ENCODE data around the gene MARVELD3. TPM values are rescaled to one million over a fixed set of nuclear protein-coding genes. Genes with fewer than 3 reads are reported as not detected.
A peak's percentile ranks its signal among the peaks of the same experiment; 100 is the strongest.

The MARVELD3 gene
- total RNA-seq, 1 experiment from 2014 or later, result 51.7 TPM

DNA sequence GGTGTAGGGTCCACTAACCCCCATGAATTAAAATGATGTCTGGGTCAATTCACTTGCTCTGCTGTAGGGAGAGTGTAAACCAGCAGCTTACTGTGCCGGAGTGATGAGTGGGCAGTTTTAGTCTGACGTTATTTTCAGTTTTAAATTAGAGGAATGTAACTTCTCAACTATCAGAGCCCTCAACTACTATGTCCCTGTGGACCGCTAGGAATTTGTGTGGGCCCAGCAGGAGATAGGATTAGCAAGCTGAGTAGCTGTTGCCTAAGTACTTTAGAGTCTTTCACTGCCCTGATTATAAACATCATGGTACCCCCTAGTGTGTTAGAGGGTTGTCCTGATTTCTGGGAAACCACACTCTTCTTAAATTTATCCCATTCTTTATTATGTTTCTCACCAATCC is 11.4 kb downstream of the MARVELD3 start:
- Histone ChIP-seq H3K27me3 (replicated peaks; ENCODE audit: control insufficient read depth, insufficient read depth, low read length) (no peaks in the 10 kb centered on the region), H3K4me1 (no peaks in the 10 kb centered on the region), H3K36me3 (ENCODE audit: control insufficient read depth, insufficient read depth, low read length) (no peaks in the 10 kb centered on the region; the same call in none of the 2 replicates), H3K4me3 (ENCODE audit: low read depth, low read length) (no peak overlapping the region), H3K9me3 (no peaks in the 10 kb centered on the region)
- Mint-ChIP-seq H3K27ac (ENCODE audit: unreplicated experiment) (no peak overlapping the region), H3K4me1 (ENCODE audit: low read depth, unreplicated experiment) (no peaks in the 10 kb centered on the region), H3K4me3 (ENCODE audit: unreplicated experiment) (no peak overlapping the region), H3K9me3 (ENCODE audit: unreplicated experiment) (no peaks in the 10 kb centered on the region), H3K36me3 (ENCODE audit: insufficient read depth, unreplicated experiment) (peaks cover 48% of the 10 kb centered on the region), H3K27me3 (ENCODE audit: insufficient read depth, unreplicated experiment) (no peaks in the 10 kb centered on the region)
- no peak for DNase-seq
- intact Hi-C loops (cut with micrococcal nuclease; ENCODE audit: unreplicated experiment), result no loop called here
- ChIA-PET CTCF (interaction anchor here (0.5 kb wide), 1 partner anchor 1184 kb away, joined by 5 read pairs; no protein-coding TSS in a partner anchor), POLR2A (no interaction called here)
- BruUV-seq (replicated peaks), result no TSS peak
- TF ChIP-seq, protein P1, sequence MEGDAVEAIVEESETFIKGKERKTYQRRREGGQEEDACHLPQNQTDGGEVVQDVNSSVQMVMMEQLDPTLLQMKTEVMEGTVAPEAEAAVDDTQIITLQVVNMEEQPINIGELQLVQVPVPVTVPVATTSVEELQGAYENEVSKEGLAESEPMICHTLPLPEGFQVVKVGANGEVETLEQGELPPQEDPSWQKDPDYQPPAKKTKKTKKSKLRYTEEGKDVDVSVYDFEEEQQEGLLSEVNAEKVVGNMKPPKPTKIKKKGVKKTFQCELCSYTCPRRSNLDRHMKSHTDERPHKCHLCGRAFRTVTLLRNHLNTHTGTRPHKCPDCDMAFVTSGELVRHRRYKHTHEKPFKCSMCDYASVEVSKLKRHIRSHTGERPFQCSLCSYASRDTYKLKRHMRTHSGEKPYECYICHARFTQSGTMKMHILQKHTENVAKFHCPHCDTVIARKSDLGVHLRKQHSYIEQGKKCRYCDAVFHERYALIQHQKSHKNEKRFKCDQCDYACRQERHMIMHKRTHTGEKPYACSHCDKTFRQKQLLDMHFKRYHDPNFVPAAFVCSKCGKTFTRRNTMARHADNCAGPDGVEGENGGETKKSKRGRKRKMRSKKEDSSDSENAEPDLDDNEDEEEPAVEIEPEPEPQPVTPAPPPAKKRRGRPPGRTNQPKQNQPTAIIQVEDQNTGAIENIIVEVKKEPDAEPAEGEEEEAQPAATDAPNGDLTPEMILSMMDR (IDR thresholded peaks at IDR 0.05; ENCODE audit: insufficient read depth in 1 of 2, low read depth in 1 of 2, low read length in 1 of 2, severe bottlenecking in 1 of 2, unreplicated experiment in 1 of 2), result no peak

DNA sequence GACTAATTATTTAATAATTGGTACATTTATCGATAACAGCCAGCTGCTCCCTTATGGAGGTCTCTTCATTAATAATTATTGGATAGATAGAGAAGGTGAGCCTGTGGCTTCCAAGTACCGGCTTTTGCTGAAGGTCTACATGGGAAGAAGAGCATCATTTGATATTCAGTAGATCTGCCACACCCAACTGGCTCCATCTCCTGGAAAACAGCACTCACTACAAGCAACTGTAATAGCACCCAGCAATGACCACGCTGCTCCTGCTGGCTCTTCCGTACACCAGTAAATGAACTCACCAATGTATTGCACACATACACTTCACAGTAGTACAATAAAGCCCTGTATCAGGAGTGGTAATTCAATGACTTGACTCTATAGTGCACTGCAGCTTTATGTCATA is 19.5 kb downstream of the MARVELD3 start:
- H3K9me3 Mint-ChIP-seq (ENCODE audit: unreplicated experiment), result no peaks in the 10 kb centered on the region
- intact Hi-C loops (cut with micrococcal nuclease; ENCODE audit: unreplicated experiment), result loop anchor here (1.0 to 10.0 kb wide), 5 partner anchors 19 to 319 kb away; partner anchors contain the start of gene MARVELD3
- Histone ChIP-seq H3K27me3 (replicated peaks; ENCODE audit: control insufficient read depth, insufficient read depth, low read length) (no peaks in the 10 kb centered on the region), H3K9me3 (no peaks in the 10 kb centered on the region), H3K4me1 (no peaks in the 10 kb centered on the region), H3K4me3 (ENCODE audit: low read depth, low read length) (no peak overlapping the region), H3K36me3 (ENCODE audit: control insufficient read depth, insufficient read depth, low read length) (peaks cover 3% of the 10 kb centered on the region; the same call in 1 of the 2 replicates)
- TF ChIP-seq, protein P1 (IDR thresholded peaks at IDR 0.05; ENCODE audit: insufficient read depth in 1 of 2, low read depth in 1 of 2, low read length in 1 of 2, severe bottlenecking in 1 of 2, unreplicated experiment in 1 of 2), result peak; percentile 74 to 75
- peak in 1 of 2 experiments; percentile 57 for DNase-seq
- CTCF ChIA-PET, result no interaction called here
- no peaks in the 10 kb centered on the region for H3K4me1 Mint-ChIP-seq (ENCODE audit: low read depth, unreplicated experiment)
- H3K27me3 Mint-ChIP-seq (ENCODE audit: insufficient read depth, unreplicated experiment), result no peaks in the 10 kb centered on the region
- BruUV-seq (replicated peaks), result no TSS peak
- H3K4me3 Mint-ChIP-seq (ENCODE audit: unreplicated experiment), result no peak overlapping the region
- H3K27ac Mint-ChIP-seq (ENCODE audit: unreplicated experiment), result no peak overlapping the region
- POLR2A ChIA-PET, result no interaction called here
- peaks cover 41% of the 10 kb centered on the region for H3K36me3 Mint-ChIP-seq (ENCODE audit: insufficient read depth, unreplicated experiment)

DNA sequence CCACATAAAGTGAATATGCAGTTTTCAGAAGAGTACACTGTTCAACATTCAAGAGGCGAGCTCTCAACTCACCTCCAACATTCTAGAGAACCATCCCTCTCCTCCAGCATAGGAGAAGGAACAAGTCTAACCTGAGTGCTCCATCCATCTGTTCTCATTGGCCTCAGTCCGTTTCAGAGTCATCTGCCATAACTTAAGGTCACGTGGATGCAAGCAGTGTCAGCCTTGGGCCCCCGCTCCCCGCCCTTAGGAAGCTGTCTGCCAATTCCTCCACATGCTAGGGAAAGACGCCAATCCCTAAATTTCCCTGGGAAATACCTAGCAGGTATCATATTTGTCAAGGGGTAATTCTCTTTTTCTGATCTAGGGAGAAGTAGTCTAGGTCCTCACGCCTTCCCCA is 21.4 kb downstream of the MARVELD3 start:
- POLR2A ChIA-PET, result no interaction called here
- no peak overlapping the region for H3K4me3 Mint-ChIP-seq (ENCODE audit: unreplicated experiment)
- no peaks in the 10 kb centered on the region for H3K4me1 ChIP-seq
- no TSS peak for BruUV-seq (replicated peaks)
- intact Hi-C loops (cut with micrococcal nuclease; ENCODE audit: unreplicated experiment), result loop anchor here (5.0 to 10.0 kb wide), 2 partner anchors 100 to 317 kb away; no protein-coding TSS in a partner anchor
- H3K27me3 Mint-ChIP-seq (ENCODE audit: insufficient read depth, unreplicated experiment), result no peaks in the 10 kb centered on the region
- H3K27ac Mint-ChIP-seq (ENCODE audit: unreplicated experiment), result no peak overlapping the region
- H3K27me3 ChIP-seq (replicated peaks; ENCODE audit: control insufficient read depth, insufficient read depth, low read length), result no peaks in the 10 kb centered on the region
- peaks cover 3% of the 10 kb centered on the region; the same call in 1 of the 2 replicates for H3K36me3 ChIP-seq (ENCODE audit: control insufficient read depth, insufficient read depth, low read length)
- no peak for DNase-seq
- no peaks in the 10 kb centered on the region for H3K9me3 Mint-ChIP-seq (ENCODE audit: unreplicated experiment)
- H3K9me3 ChIP-seq, result no peaks in the 10 kb centered on the region
- CTCF ChIA-PET, result interaction anchor here (0.9 kb wide), 1 partner anchor 21 kb away, joined by 7 read pairs; the partner anchor contains the start of gene MARVELD3
- H3K4me3 ChIP-seq (ENCODE audit: low read depth, low read length), result no peak overlapping the region
- TF ChIP-seq, protein P1 (IDR thresholded peaks at IDR 0.05; ENCODE audit: insufficient read depth in 1 of 2, low read depth in 1 of 2, low read length in 1 of 2, severe bottlenecking in 1 of 2, unreplicated experiment in 1 of 2), result no peak
- H3K36me3 Mint-ChIP-seq (ENCODE audit: insufficient read depth, unreplicated experiment), result peaks cover 47% of the 10 kb centered on the region
- H3K4me1 Mint-ChIP-seq (ENCODE audit: low read depth, unreplicated experiment), result no peaks in the 10 kb centered on the region

Data from Caco-2 (cell line).